ENCODE measurements around the gene MTAP.
"Not testable (repeated sequence)": the region's sequence is repeated elsewhere in the genome, so short reads cannot be mapped to it uniquely, and the experiment has no call there.

Gene MTAP

DNA sequence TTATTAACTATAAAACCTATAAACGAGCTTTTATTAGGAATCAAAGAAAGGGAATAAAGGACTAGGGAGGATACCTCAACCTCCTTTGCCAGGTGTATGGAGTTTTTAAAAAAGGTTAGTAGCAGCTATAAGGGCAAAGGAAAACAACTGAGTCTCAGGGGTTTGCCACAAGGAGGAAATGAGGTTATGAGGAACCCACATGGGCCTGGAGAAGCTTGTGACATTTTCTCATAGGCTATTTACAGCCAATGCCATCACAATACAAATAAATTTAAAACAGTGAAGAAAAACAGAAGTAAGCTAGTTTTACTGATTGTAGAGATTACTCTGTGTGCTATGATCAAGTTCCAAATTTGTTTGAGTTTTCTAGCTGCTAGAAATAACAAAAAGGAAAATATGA is 99.1 kb downstream of the MTAP start:
- no peak overlapping the region for H3K4me3 ChIP-seq
- no peak overlapping the region for H3K27ac ChIP-seq

GRCh38 chr9:21902136-21902535 is 99.7 kb downstream of the MTAP start:
- Histone ChIP-seq H3K27ac (no peak overlapping the region), H3K4me3 (no peak overlapping the region)

DNA sequence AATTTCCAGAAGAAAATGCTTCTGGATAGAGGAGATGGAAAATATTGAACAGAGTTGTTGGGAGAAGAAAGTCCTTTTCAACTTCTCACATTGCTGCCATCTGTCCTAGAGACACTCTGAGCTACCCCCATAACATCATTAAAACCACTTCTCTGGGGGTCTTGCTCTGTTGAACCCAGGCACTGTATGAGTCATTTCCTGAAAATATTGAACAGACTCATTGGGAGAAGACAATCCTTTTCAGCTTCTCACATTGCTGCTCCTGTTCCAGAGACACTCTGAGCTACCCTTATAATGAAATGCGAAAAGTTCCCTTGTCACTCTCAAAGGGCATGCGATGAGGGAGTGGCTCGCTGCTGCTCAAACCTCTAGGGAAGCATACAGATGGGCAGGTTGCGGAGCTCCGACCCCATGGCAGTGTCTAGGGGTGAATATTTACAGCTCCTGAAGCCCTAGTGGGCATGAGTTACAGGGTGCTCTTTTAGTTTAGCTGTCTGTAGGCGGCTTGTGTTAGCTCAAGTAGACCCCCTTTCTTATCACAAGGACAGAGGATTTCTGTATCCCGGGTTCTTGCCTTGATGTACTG is 101.0 kb downstream of the MTAP start:
- Histone ChIP-seq H3K27ac (no peak overlapping the region), H3K4me3 (no peak overlapping the region)

DNA sequence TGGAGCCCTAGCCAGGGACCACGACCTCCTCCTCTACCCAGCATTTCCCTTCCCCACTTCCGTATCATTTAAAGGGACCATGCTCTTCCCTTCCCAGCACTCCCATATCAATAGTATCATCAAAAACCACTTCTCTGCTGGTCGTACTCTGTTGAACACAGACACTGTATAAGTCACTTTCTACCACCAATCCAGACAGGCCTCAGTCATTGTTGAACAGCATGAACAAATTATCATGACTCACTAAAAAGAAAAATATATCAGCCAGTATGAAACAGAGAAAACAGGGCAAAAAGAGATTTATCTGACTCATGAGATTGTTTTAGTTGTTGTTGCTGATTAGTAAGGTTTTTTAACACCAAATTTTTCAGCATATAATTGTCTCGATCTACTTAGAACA is 101.9 kb downstream of the MTAP start:
- H3K27ac ChIP-seq, result no peak overlapping the region
- no peak overlapping the region for H3K4me3 ChIP-seq

DNA sequence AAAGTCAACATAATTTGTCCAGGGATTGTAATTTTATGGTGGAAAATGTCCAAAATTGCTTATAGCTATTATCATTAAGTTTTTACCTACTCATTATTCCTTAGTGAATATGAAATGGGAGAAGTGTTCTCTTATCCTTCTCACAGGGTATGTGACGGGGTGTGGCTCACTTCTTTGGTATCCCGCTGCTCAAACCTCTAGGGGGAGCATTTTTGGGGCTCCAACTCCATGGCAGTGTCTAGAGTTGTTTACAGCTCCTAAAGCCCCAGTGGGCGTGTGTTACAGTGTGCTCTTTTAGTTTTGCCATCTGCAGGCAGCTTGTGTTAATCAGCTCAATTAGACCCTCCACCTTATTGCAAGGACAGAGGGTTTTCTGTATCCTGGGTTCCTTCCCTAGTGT is 102.3 kb downstream of the MTAP start:
- no peak overlapping the region for H3K4me3 ChIP-seq
- H3K27ac ChIP-seq, result no peak overlapping the region

GRCh38 chr9:21906213-21906612 is 103.8 kb downstream of the MTAP start:
- Histone ChIP-seq H3K27ac (no peak overlapping the region), H3K4me3 (no peak overlapping the region)

DNA sequence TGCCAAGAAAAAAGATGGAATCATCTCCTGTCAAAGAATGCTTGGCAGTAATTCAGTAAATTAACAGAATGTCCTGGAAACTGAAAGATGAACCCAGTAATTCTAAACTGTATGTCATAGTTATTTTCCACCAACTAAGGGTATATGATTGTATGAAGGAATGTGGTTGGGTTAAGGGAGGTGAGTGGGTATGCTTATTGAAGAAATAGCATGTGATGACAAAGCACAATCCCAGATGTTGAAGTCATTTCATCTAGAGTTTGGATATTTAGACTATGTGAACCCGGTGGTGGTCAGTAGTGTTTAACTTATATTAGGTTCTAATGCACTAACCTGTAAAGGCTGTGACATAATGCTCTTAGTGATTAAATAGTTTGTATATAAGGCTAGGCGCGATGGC is 104.4 kb downstream of the MTAP start:
- Histone ChIP-seq H3K27ac (no peak overlapping the region), H3K4me3 (no peak overlapping the region)

- Histone ChIP-seq H3K27ac (peak overlapping the region in 2 of 21 experiments; percentile 41 to 70), H3K4me3 (no peak overlapping the region)
Measured at GRCh38 chr9:21919377-21920362, 117.2 kb downstream of the MTAP start.

DNA sequence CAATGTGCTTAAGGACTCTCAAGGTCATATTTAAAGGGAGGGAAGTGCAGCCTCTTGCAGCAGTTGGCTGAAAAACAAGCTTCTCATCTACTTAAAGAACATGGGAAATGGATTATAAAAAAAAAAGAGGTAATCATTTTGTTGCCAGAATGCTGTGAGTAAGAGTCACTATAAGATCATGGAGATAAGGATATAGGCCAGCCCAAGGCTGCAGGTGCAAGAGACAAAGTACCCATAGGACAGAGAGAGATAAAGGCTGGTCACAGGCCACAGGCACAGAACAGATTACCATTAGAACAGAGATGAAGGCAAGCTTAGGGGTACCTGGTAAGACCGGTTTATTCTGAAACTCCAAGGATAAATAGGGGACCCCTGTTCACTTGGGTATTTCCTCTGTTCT is 121.3 kb downstream of the MTAP start:
- Histone ChIP-seq H3K27ac (no peak overlapping the region), H3K4me3 (no peak overlapping the region)

- H3K4me3 ChIP-seq, result no peak overlapping the region
- no peak overlapping the region for H3K27ac ChIP-seq
Measured at GRCh38 chr9:21927752-21928151, 125.3 kb downstream of the MTAP start.

- H3K4me3 ChIP-seq, result no peak overlapping the region
- H3K27ac ChIP-seq, result no peak overlapping the region
Measured at GRCh38 chr9:21931428-21931827, 129.0 kb downstream of the MTAP start.

- Histone ChIP-seq H3K27ac (no peak overlapping the region), H3K4me3 (no peak overlapping the region)
Measured at GRCh38 chr9:21933281-21933680, 130.8 kb downstream of the MTAP start.

DNA sequence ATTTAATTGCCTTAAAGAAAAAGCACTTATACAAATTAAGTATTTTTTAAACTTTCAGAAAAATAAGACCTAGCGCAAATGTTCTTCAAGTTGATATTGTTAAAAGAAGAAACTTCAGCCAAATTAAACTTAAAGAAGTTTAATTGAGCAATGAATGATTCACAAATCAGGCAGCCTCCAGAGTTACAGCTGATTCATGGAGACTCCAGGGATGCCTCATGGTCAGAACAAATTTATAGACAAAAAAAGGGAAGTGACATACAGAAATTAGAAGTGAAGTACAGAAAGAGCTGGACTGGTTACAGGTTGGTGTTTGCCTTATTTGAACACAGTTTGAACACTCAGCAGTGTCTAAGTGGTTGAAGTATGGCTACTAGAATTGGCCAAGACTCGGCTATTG is 131.4 kb downstream of the MTAP start:
- Histone ChIP-seq H3K27ac (no peak overlapping the region), H3K4me3 (no peak overlapping the region)

- no peak overlapping the region for H3K27ac ChIP-seq
- no peak overlapping the region for H3K4me3 ChIP-seq
Measured at GRCh38 chr9:21935631-21936030, 133.2 kb downstream of the MTAP start.

DNA sequence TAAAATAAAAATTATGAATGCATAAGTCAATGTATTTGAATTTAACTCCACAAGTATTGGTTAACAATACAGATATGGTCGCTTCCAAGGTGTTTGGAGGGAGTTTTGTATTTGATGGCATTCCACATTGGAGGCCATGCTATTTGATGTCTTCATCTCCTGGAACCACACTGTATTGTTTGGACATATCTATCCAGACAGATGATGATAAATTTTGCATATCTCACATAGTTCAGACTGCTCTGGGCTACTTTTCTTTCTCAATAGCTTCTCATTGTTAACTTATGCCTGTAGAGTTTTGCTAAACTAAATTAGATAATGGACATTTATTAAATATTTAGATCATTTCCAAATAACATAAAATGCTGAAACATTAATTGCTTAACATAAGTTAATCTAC is 133.7 kb downstream of the MTAP start:
- Histone ChIP-seq H3K27ac (no peak overlapping the region), H3K4me3 (no peak overlapping the region)

DNA sequence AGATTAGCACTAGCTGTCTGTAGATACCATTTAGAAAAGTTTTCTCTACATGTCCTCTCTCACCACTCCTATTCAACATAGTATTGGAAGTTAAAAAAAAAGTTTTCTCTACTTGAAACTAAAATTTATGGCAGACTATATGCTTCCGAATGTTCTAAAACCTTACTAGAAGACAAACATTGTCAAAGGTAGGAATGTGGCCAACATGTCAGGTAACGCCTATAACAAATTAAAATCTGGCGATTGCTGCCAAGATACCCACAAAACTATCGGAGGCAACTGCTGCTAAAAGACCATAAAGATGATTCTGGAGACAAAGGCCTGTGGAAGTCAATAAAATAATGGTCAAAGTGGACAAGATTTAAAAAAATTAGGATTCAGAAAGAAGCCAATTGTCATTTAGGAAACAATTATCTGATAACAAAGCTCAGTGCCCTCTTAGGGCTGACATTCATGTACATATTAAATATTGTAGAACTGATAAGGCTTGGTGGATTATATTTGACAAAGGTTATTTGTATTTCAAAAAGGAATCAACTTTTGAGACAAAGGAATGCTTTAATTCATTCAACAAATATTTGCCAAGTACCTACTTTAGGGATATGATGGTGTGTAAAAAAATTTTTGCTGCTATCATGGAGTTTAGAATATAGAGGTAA is 139.0 kb downstream of the MTAP start:
- Histone ChIP-seq H3K4me3 (no peak overlapping the region), H3K27ac (no peak overlapping the region)

DNA sequence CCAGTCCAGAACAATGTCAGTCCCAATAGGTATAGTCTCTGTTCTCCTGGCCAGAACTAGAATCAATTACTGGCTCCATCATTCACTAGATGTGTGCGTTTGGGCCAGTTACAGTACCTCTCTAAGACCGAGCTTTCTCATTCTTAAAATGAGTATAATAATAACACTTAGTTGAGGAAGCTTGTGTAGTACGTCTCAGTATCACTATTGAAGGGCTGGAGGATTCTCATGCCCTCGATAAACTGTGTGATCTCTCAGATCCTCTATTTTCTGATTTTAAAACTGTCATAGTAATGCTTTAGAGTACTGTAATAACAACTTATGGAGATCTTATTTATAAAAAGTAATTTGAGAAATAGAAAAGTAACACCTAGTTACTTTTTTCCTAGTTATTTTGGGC is 141.0 kb downstream of the MTAP start:
- Histone ChIP-seq H3K4me3 (no peak overlapping the region), H3K27ac (no peak overlapping the region)

- H3K27ac ChIP-seq, result no peak overlapping the region
Measured at GRCh38 chr9:21945606-21946005, 143.2 kb downstream of the MTAP start.

DNA sequence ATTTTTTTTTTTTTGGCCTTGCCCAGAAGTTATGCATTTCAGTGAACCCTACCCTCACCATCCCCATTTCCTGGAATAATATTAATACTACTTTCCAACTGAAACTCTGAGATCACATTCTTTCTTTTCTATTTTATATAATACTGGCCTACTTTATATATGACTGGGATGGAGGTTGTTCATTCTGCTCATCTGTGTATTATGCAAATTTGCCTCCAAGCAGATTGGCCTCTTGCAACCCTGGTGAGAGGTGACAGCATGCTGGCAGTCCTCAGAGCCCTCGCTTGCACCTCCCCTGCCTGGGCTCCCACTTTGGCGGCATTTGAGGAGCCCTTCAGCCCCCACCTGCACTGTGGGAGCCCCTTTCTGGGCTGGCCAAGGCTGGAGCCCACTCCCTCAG is 156.4 kb downstream of the MTAP start:
- no peak overlapping the region for H3K4me3 ChIP-seq
- no peak overlapping the region for H3K27ac ChIP-seq

More at GRCh38 chr9:21945606-21946005, 143.2 kb downstream of the MTAP start:
- no peak overlapping the region for H3K4me3 ChIP-seq

DNA sequence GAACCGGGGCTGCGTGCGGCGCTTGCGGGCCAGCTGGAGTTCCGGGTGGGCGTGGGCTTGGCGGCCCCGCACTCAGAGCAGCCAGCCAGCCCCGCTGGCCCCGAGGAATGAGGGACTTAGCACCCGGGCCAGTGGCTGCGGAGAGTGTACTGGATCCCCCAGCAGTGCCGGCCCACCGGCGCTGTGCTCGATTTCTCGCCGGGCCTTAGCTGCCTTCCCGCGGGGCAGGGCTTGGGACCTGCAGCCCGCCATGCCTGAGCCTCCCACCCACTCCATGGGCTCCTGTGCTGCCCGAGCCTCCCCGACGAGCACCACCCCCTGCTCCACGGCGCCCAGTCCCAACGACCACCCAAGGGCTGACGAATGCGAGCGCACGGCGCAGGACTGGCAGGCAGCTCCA is 156.8 kb downstream of the MTAP start:
- not testable (repeated sequence) for H3K27ac ChIP-seq, H3K4me3 ChIP-seq

DNA sequence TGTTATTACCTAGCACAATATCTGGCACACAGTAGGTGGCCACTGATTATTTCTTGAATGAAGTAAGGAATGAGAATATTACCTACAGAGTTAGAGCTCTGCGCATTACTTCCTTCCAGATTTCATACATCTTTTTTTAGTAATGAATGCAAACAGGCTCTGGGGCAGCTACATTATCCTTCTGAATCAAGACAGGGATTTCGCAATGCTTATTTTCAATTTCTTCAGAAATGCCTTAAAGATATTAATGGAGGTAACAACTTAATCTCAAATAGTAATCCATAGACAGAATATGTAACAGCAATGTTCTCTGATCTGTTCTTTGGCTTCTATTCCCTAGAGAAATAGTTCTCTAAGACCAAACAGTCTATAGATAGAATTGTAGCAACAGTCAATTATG is 159.1 kb downstream of the MTAP start:
- no peak overlapping the region for H3K4me3 ChIP-seq
- no peak overlapping the region for H3K27ac ChIP-seq

All from skin epidermis (tissue), 12 donors.